ENCODE data around the gene SRBD1. TPM values are rescaled to one million over a fixed set of nuclear protein-coding genes. Genes with fewer than 3 reads are reported as not detected.

SRBD1 gene
- total and polyA plus RNA-seq, 2 donors (not counting 1 experiment from before 2014, with no cell fraction given), result 9.6 to 18.7 TPM

DNA sequence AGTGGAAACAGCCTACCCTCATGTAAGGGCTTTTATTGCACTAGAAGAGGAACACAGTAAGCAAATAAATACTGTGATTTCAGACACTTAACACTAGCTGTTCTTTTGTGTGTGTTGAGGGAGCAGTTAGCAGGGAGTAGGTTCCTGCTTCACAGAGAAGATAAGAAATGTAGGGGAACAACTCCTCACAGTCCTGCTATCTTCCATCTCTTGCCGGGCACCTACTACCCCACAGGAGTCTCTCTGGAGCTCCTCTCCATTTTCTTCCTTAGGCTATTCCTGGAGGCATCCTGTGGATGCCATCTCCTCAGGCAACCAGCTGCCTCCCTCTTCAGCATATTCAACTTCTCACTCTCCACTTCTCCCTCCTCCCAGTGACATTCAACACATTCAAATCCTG is 145.0 kb downstream of the SRBD1 start:
- no peaks in the 10 kb centered on the region for H3K4me1 ChIP-seq (ENCODE audit: control insufficient read depth, extremely low read depth, insufficient read depth, low read length)
- no peak overlapping the region for H2AFZ ChIP-seq (ENCODE audit: low read length)
- no peaks in the 10 kb centered on the region for H4K20me1 ChIP-seq (ENCODE audit: control insufficient read depth, extremely low read depth, insufficient read depth, low read length)
- H3K79me2 ChIP-seq (ENCODE audit: control insufficient read depth, insufficient read depth, low read length), result no peaks in the 10 kb centered on the region
- TF ChIP-seq, protein P1, sequence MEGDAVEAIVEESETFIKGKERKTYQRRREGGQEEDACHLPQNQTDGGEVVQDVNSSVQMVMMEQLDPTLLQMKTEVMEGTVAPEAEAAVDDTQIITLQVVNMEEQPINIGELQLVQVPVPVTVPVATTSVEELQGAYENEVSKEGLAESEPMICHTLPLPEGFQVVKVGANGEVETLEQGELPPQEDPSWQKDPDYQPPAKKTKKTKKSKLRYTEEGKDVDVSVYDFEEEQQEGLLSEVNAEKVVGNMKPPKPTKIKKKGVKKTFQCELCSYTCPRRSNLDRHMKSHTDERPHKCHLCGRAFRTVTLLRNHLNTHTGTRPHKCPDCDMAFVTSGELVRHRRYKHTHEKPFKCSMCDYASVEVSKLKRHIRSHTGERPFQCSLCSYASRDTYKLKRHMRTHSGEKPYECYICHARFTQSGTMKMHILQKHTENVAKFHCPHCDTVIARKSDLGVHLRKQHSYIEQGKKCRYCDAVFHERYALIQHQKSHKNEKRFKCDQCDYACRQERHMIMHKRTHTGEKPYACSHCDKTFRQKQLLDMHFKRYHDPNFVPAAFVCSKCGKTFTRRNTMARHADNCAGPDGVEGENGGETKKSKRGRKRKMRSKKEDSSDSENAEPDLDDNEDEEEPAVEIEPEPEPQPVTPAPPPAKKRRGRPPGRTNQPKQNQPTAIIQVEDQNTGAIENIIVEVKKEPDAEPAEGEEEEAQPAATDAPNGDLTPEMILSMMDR (conservative IDR thresholded peaks at IDR 0.05 in 1 of 2, IDR thresholded peaks at IDR 0.05 in 1 of 2; ENCODE audit: low read depth in 1 of 2, low read length in 2 of 2), result no peak
- no peak for TF ChIP-seq EZH2 (IDR thresholded peaks at IDR 0.05; ENCODE audit: low read length, missing control alignments)
- DNase-seq (ENCODE audit: low read depth in 2 of 2), result no peak
- H3K36me3 ChIP-seq (ENCODE audit: control insufficient read depth, insufficient read depth, low read length), result no peaks in the 10 kb centered on the region
- no peak overlapping the region for H3K4me2 ChIP-seq (ENCODE audit: extremely low read depth, insufficient read depth, low read length)
- no peaks in the 10 kb centered on the region for H3K9me3 ChIP-seq (ENCODE audit: control insufficient read depth, insufficient read depth, low read depth, low read length)
- no peak overlapping the region for H3K4me3 ChIP-seq (replicated peaks in 1 of 4; ENCODE audit: control extremely low read depth in 1 of 4, insufficient read depth in 1 of 4, low read depth in 3 of 4, low read length in 4 of 4)
- H3K9ac ChIP-seq (ENCODE audit: insufficient read depth, low read length), result no peak overlapping the region
- H3K27me3 ChIP-seq (ENCODE audit: control insufficient read depth, insufficient read depth, low read length), result no peaks in the 10 kb centered on the region
- no peak overlapping the region for H3K27ac ChIP-seq (ENCODE audit: insufficient read depth, low read length)

GRCh38 chr2:45460825-45461224 is 150.2 kb downstream of the SRBD1 start:
- H3K4me2 ChIP-seq (ENCODE audit: extremely low read depth, insufficient read depth, low read length), result no peak overlapping the region
- no peaks in the 10 kb centered on the region for H3K27me3 ChIP-seq (ENCODE audit: control insufficient read depth, insufficient read depth, low read length)
- no peak for DNase-seq (ENCODE audit: low read depth in 2 of 2)
- peaks cover 11% of the 10 kb centered on the region for H3K4me1 ChIP-seq (ENCODE audit: control insufficient read depth, extremely low read depth, insufficient read depth, low read length)
- no peak overlapping the region for H2AFZ ChIP-seq (ENCODE audit: low read length)
- H3K79me2 ChIP-seq (ENCODE audit: control insufficient read depth, insufficient read depth, low read length), result no peaks in the 10 kb centered on the region
- H3K27ac ChIP-seq (ENCODE audit: insufficient read depth, low read length), result no peak overlapping the region
- no peaks in the 10 kb centered on the region for H3K9me3 ChIP-seq (ENCODE audit: control insufficient read depth, insufficient read depth, low read depth, low read length)
- no peak overlapping the region for H3K4me3 ChIP-seq (replicated peaks in 1 of 4; ENCODE audit: control extremely low read depth in 1 of 4, insufficient read depth in 1 of 4, low read depth in 3 of 4, low read length in 4 of 4)
- H3K36me3 ChIP-seq (ENCODE audit: control insufficient read depth, insufficient read depth, low read length), result no peaks in the 10 kb centered on the region
- no peak overlapping the region for H3K9ac ChIP-seq (ENCODE audit: insufficient read depth, low read length)
- no peaks in the 10 kb centered on the region for H4K20me1 ChIP-seq (ENCODE audit: control insufficient read depth, extremely low read depth, insufficient read depth, low read length)
- TF ChIP-seq, protein P1 (conservative IDR thresholded peaks at IDR 0.05 in 1 of 2, IDR thresholded peaks at IDR 0.05 in 1 of 2; ENCODE audit: low read depth in 1 of 2, low read length in 2 of 2), result no peak
- no peak for TF ChIP-seq EZH2 (IDR thresholded peaks at IDR 0.05; ENCODE audit: low read length, missing control alignments)

DNA sequence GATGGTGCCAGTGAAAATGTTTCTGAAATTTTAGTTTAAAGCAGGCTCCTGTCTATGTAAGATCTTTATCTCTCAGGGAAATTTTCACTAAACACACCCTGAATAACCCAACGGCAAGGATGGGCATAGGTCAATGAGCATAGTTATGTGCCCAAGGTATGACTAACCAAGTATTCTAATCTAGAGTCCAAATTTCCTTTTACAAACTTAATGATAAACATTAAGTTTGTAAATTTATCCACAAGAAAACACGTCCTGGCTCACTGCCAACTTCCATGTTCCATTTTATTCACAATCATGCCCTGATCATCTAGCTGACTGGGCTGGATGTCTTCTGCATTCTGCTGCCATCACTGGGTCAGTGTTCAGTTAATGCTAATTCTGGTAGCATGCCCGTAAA is 151.2 kb downstream of the SRBD1 start:
- Histone ChIP-seq H3K4me3 (replicated peaks in 1 of 4; ENCODE audit: control extremely low read depth in 1 of 4, insufficient read depth in 1 of 4, low read depth in 3 of 4, low read length in 4 of 4) (no peak overlapping the region), H3K79me2 (ENCODE audit: control insufficient read depth, insufficient read depth, low read length) (no peaks in the 10 kb centered on the region), H3K27ac (ENCODE audit: insufficient read depth, low read length) (no peak overlapping the region), H3K9ac (ENCODE audit: insufficient read depth, low read length) (no peak overlapping the region), H3K36me3 (ENCODE audit: control insufficient read depth, insufficient read depth, low read length) (no peaks in the 10 kb centered on the region), H3K4me2 (ENCODE audit: extremely low read depth, insufficient read depth, low read length) (no peak overlapping the region), H3K27me3 (ENCODE audit: control insufficient read depth, insufficient read depth, low read length) (no peaks in the 10 kb centered on the region), H3K4me1 (ENCODE audit: control insufficient read depth, extremely low read depth, insufficient read depth, low read length) (peaks cover 11% of the 10 kb centered on the region), H2AFZ (ENCODE audit: low read length) (no peak overlapping the region), H4K20me1 (ENCODE audit: control insufficient read depth, extremely low read depth, insufficient read depth, low read length) (no peaks in the 10 kb centered on the region), H3K9me3 (ENCODE audit: control insufficient read depth, insufficient read depth, low read depth, low read length) (no peaks in the 10 kb centered on the region)
- TF ChIP-seq EZH2 (IDR thresholded peaks at IDR 0.05; ENCODE audit: low read length, missing control alignments), result no peak
- TF ChIP-seq, protein P1 (conservative IDR thresholded peaks at IDR 0.05 in 1 of 2, IDR thresholded peaks at IDR 0.05 in 1 of 2; ENCODE audit: low read depth in 1 of 2, low read length in 2 of 2), result no peak
- DNase-seq (ENCODE audit: low read depth in 2 of 2), result no peak

Measured in fibroblast of lung (primary cell).